Prostate gland (tissue), 2 donors: ENCODE results near the gene TRIM56. TPM values are rescaled to one million over a fixed set of nuclear protein-coding genes. Genes with fewer than 3 reads are reported as not detected.
A peak's percentile ranks its signal among the peaks of the same experiment; 100 is the strongest.
"Not testable (repeated sequence)": the region's sequence is repeated elsewhere in the genome, so short reads cannot be mapped to it uniquely, and the experiment has no call there.

Experiments used
- DNase-seq: peaks from one replicate; pipeline ENCODE4 v3.0.0-alpha.2; 2019; ENCODE audit warnings: low spot score
- H3K27ac ChIP-seq, 2 donors: fragments of 200-600 bp; sonication (generic); 2 replicates each; pipeline ENCODE4 v1.5.1; 2017 to 2019
- H3K27me3 ChIP-seq: fragments of 200-600 bp; sonication (generic); replicated peaks from 2 replicates; pipeline ENCODE4 v1.5.1; 2019; ENCODE audit not compliant: insufficient read depth
- H3K36me3 ChIP-seq, 2 donors: fragments of 200-600 bp; sonication (generic); 1 replicate in 1 of 2; 2 replicates in 1 of 2; pipeline versions ENCODE4 v1.5.1 to v1.8.1; 2017 to 2019
- H3K4me1 ChIP-seq: fragments of 200-600 bp; sonication (generic); replicated peaks from 2 replicates; pipeline ENCODE4 v1.5.1; 2019
- H3K4me3 ChIP-seq, 2 donors: fragments of 200-600 bp; sonication (generic); 2 replicates each; pipeline ENCODE4 v1.5.1; 2017 to 2019
- H3K9me3 ChIP-seq: fragments of 200-600 bp; sonication (generic); 2 replicates; pipeline ENCODE4 v1.5.1; 2017
- POLR2A ChIP-seq: fragments of 450-650 bp; IDR thresholded peaks from one replicate; pipeline ENCODE4 v1.6.1; 2016; ENCODE audit warnings: antibody characterized with exemption, mild to moderate bottlenecking
- POLR2AphosphoS5 ChIP-seq: sonication (generic); formaldehyde crosslinking; IDR thresholded peaks from one replicate; pipeline ENCODE4 v1.6.1; 2017; ENCODE audit warnings: antibody characterized with exemption
- WGBS: methylation state at CpG from one replicate; pipeline ENCODE4 v1.1.5; 2018; 5-methylcytosine and 5-hydroxymethylcytosine counted together
- intact Hi-C: fragments of 100-400 bp; cut with DNase I; formaldehyde crosslinking; loops from one replicate; pipeline ENCODE4 v1.14.2; 2022
- total RNA-seq, 2 donors: library from RNA; depleted of rRNA; stranded (reverse); fragments of >200 nt; gene quantifications; one replicate each; pipeline ENCODE4 v1.1.0, GENCODE V29; 2016
- TF ChIP-seq, protein P1 (sequence below), 4 experiments: fragments of 200-600 bp in 2 of 4; fragments of 450-650 bp in 2 of 4; sonication (generic) in 2 of 4; IDR thresholded peaks; 1 replicate in 3 of 4; 2 replicates in 1 of 4; pipeline ENCODE4 v1.5.1; 2016 to 2019; ENCODE audit warnings: antibody characterized with exemption in 4 of 4, mild to moderate bottlenecking in 2 of 4, moderate library complexity in 2 of 4

The TRIM56 gene
- total RNA-seq, 2 donors from 2014 or later: 32.0 to 36.1 TPM

GRCh38 chr7:101075646-101076045, 9.6 kb upstream of the TRIM56 start:
- 58% methylated on average over 3 of the region's 3 CpGs for WGBS
- TF ChIP-seq, protein P1, sequence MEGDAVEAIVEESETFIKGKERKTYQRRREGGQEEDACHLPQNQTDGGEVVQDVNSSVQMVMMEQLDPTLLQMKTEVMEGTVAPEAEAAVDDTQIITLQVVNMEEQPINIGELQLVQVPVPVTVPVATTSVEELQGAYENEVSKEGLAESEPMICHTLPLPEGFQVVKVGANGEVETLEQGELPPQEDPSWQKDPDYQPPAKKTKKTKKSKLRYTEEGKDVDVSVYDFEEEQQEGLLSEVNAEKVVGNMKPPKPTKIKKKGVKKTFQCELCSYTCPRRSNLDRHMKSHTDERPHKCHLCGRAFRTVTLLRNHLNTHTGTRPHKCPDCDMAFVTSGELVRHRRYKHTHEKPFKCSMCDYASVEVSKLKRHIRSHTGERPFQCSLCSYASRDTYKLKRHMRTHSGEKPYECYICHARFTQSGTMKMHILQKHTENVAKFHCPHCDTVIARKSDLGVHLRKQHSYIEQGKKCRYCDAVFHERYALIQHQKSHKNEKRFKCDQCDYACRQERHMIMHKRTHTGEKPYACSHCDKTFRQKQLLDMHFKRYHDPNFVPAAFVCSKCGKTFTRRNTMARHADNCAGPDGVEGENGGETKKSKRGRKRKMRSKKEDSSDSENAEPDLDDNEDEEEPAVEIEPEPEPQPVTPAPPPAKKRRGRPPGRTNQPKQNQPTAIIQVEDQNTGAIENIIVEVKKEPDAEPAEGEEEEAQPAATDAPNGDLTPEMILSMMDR (IDR thresholded peaks at IDR 0.05): no peak
- TF ChIP-seq POLR2A: no peak
- TF ChIP-seq POLR2AphosphoS5: no peak
- H3K4me3 ChIP-seq: no peak overlapping the region
- H3K9me3 ChIP-seq: no peaks in the 10 kb centered on the region
- no peaks in the 10 kb centered on the region for H3K36me3 ChIP-seq
- DNase-seq: no peak
- no peak overlapping the region for H3K27ac ChIP-seq
- H3K4me1 ChIP-seq: no peaks in the 10 kb centered on the region
- H3K27me3 ChIP-seq: no peaks in the 10 kb centered on the region
- intact Hi-C loops: no loop called here

DNA sequence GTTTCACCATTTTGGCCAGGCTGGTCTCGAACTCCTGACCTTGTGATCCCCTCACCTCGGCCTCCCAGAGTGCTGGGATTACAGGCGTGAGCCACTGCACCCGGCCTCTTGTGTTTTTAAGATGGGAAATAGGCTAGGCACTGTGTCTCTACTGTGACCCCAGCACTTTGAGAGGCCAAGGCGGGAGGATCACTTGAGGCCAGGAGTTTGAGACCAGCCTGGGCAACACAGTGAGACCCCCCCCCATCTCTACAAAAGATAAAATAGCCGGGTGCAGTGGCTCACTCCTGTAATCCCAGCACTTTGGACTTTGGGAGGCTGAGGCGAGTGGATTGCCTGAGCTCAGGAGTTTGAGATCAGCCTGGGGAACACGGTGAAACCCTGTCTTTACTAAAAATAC, 9.1 kb upstream of the TRIM56 start:
- intact Hi-C loops, H3K4me1 ChIP-seq, H3K27me3 ChIP-seq, H3K4me3 ChIP-seq, DNase-seq, H3K9me3 ChIP-seq, H3K27ac ChIP-seq, H3K36me3 ChIP-seq: not testable (repeated sequence)
- 85% methylated on average over 8 of the region's 8 CpGs for WGBS

DNA sequence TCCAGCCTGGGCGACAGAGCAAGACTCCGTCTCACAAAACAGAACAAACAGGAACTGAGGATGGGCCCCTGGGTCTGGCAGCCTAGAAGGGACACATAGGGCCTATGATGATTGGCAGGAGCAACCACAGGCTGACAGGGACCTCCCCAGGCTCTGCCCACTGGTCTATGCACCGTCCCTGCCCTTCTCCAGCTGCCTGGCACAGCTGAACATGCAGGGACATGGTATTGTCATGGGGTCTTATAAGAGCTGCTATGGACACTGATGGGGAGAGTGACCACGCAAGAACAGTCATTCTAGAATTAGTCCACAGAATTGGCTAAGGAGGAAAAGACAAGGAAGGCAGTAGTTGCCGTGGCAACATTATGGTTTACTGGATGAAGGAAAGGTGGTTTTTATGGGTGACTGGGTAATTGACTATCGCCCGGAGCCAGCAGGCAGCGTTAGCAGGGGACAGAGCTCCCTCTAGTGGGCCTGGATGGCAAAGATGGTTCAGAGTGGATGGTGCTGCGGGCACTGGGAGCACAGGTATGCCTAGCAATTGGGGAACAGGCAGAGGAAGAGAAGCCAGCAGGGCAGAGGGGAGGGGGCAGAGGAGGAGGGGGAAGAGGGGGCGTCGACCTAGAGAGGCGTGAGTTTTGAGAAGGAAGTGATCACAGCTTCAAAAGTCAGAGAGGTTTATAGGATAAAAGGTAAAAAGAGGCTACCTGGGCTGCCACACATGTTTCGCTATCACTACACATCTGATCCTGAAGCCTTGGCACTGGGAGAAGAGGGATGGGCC, 7.8 kb upstream of the TRIM56 start:
- Histone ChIP-seq H3K9me3 (no peaks in the 10 kb centered on the region), H3K36me3 (no peaks in the 10 kb centered on the region), H3K27ac (no peak overlapping the region), H3K4me3 (no peak overlapping the region), H3K27me3 (no peaks in the 10 kb centered on the region), H3K4me1 (no peaks in the 10 kb centered on the region)
- intact Hi-C loops: no loop called here
- WGBS: 21% methylated on average over 13 of the region's 13 CpGs
- peak; percentile 76 for DNase-seq
- no peak for TF ChIP-seq POLR2A
- TF ChIP-seq, protein P1 (IDR thresholded peaks at IDR 0.05): peak; percentile 45 to 77 (median 66)
- peak; percentile 49 for TF ChIP-seq POLR2AphosphoS5

- DNase-seq: no peak
- Histone ChIP-seq H3K36me3 (no peaks in the 10 kb centered on the region), H3K9me3 (no peaks in the 10 kb centered on the region), H3K4me1 (peaks cover under 1% of the 10 kb centered on the region), H3K4me3 (no peak overlapping the region), H3K27me3 (no peaks in the 10 kb centered on the region), H3K27ac (no peak overlapping the region)
- 63% methylated on average over 1 of the region's 1 CpG for WGBS
- TF ChIP-seq POLR2A (no peak), POLR2AphosphoS5 (no peak)
- TF ChIP-seq, protein P1 (IDR thresholded peaks at IDR 0.05): no peak
- intact Hi-C loops: no loop called here
These were observed 3.8 kb upstream of the TRIM56 start for GRCh38 chr7:101081432-101081831.

GRCh38 chr7:101084865-101085161, 468 bp upstream of the TRIM56 start:
- peak overlapping the region; percentile 94 to 97 for H3K27ac ChIP-seq
- no peaks in the 10 kb centered on the region for H3K27me3 ChIP-seq
- WGBS: 53% methylated on average over 5 of the region's 5 CpGs
- H3K9me3 ChIP-seq: no peaks in the 10 kb centered on the region
- intact Hi-C loops: no loop called here
- no peak for DNase-seq
- H3K4me3 ChIP-seq: peak overlapping the region; percentile 58 to 79
- H3K36me3 ChIP-seq: peaks cover 0 to 9% of the 10 kb centered on the region in 2 donors
- no peak for TF ChIP-seq POLR2AphosphoS5
- TF ChIP-seq POLR2A: no peak
- TF ChIP-seq, protein P1 (IDR thresholded peaks at IDR 0.05): no peak
- peaks cover 4% of the 10 kb centered on the region for H3K4me1 ChIP-seq
